ENCODE measurements around the gene KLF1. TPM values are rescaled to one million over a fixed set of nuclear protein-coding genes. Genes with fewer than 3 reads are reported as not detected.

Gene KLF1
- total and polyA plus RNA-seq, 2 of the 8 experiments (the other 6 are each of a cell fraction or from before 2014, with no cell fraction given), result 0.84 to 0.91 TPM

GRCh38 chr19:12868540-12869112 lies 18.4 kb downstream of the KLF1 start:
- no peak overlapping the region for H2BK20ac ChIP-seq (ENCODE audit: low read length)
- CTCF ChIA-PET (ENCODE audit: partially characterized antibody), result interaction anchor here (0.9 kb wide), 1 partner anchor 243 kb away, joined by 3 read pairs; no protein-coding TSS in a partner anchor
- no peak overlapping the region for H2AFZ ChIP-seq (ENCODE audit: low read length)
- 92% methylated on average over 10 of the region's 10 CpGs; no CpG with 5 or more reads in 1 of the 2 experiments for WGBS, 2 experiments (ENCODE audit: extremely low coverage in 1 of 2, insufficient coverage in 1 of 2, insufficient read length in 1 of 2, insufficient replicate concordance in 2 of 2, low coverage in 1 of 2, low lambda C conversion rate in 2 of 2, missing lambda C conversion rate in 1 of 2)
- no peak overlapping the region for H4K91ac ChIP-seq (replicated peaks; ENCODE audit: insufficient read length, low read length)
- H3K9ac ChIP-seq (replicated peaks in 1 of 4; ENCODE audit: extremely low read depth in 1 of 4, low read depth in 3 of 4, low read length in 3 of 4), result no peak overlapping the region
- H3K27ac ChIP-seq (ENCODE audit: low read depth, low read length), result no peak overlapping the region
- no peak overlapping the region for H2BK12ac ChIP-seq (ENCODE audit: low read depth, low read length)
- no peak for FAIRE-seq
- no peak overlapping the region for H3K56ac ChIP-seq (replicated peaks; ENCODE audit: insufficient read length, low read depth, low read length)
- H3K79me1 ChIP-seq (ENCODE audit: low read depth, low read length), result no peaks in the 10 kb centered on the region
- no peaks in the 10 kb centered on the region for H3K27me3 ChIP-seq (replicated peaks in 1 of 4; ENCODE audit: control insufficient read depth in 3 of 4, extremely low read depth in 1 of 4, insufficient read depth in 3 of 4, low read length in 3 of 4)
- H3K9me3 ChIP-seq (ENCODE audit: insufficient read depth in 2 of 2, low read depth in 1 of 2, low read length in 1 of 2), result peaks cover 0 to 5% of the 10 kb centered on the region in 2 experiments; a peak in 1 of 4 replicates
- no peak overlapping the region for H2BK120ac ChIP-seq (replicated peaks; ENCODE audit: low read depth, low read length)
- no peak overlapping the region for H4K8ac ChIP-seq (ENCODE audit: extremely low read depth, insufficient read depth, low read length)
- peak in 1 of 2 experiments; percentile 76 for DNase-seq (ENCODE audit: low read depth in 1 of 2, low spot score in 2 of 2)
- no peak overlapping the region for H2BK15ac ChIP-seq (ENCODE audit: low read length)
- no peaks in the 10 kb centered on the region for H3K79me2 ChIP-seq (ENCODE audit: control insufficient read depth in 1 of 2, insufficient read depth in 2 of 2, low read length in 2 of 2)
- no peak overlapping the region for H3K23ac ChIP-seq (ENCODE audit: insufficient read length)
- H4K5ac ChIP-seq (ENCODE audit: insufficient read length, low read depth, low read length), result no peak overlapping the region
- no peak overlapping the region for H3K14ac ChIP-seq (ENCODE audit: insufficient read length)
- no peak overlapping the region for H3K18ac ChIP-seq (ENCODE audit: extremely low read depth, low read length)
- no peak for TF ChIP-seq KDM4A (IDR thresholded peaks at IDR 0.05; ENCODE audit: low read depth, low read length, severe bottlenecking)
- TF ChIP-seq SP1 (IDR thresholded peaks at IDR 0.05; ENCODE audit: low read depth, low read length), result peak; percentile 91
- no peak for TF ChIP-seq NRF1 (IDR thresholded peaks at IDR 0.05; ENCODE audit: low read depth, low read length)
- TF ChIP-seq SP2 (IDR thresholded peaks at IDR 0.05; ENCODE audit: low read length), result peak; percentile 40; the same call in 1 of the 2 replicates
- peak; percentile 79 for TF ChIP-seq CHD2 (IDR thresholded peaks at IDR 0.05; ENCODE audit: low read length)
- peaks cover 8% of the 10 kb centered on the region; the same call in 1 of the 2 replicates for H3K23me2 ChIP-seq (ENCODE audit: low read depth, low read length)
- H2BK5ac ChIP-seq (ENCODE audit: low read depth, low read length), result no peak overlapping the region
- H3K4me1 ChIP-seq (replicated peaks in 1 of 4; ENCODE audit: control insufficient read depth in 3 of 4, insufficient read depth in 4 of 4, low read length in 3 of 4), result peaks cover 3 to 17% (median 14%) of the 10 kb centered on the region in 4 experiments
- no peak overlapping the region for H3K4me2 ChIP-seq (ENCODE audit: insufficient read depth in 1 of 2, low read depth in 2 of 2, low read length in 2 of 2)
- no peaks in the 10 kb centered on the region for H4K20me1 ChIP-seq (replicated peaks in 1 of 2; ENCODE audit: control insufficient read depth in 1 of 2, insufficient read depth in 2 of 2, low read length in 2 of 2)
- H3K4ac ChIP-seq (replicated peaks; ENCODE audit: insufficient read length, low read depth, low read length), result no peak overlapping the region
- POLR2A ChIA-PET (ENCODE audit: partially characterized antibody), result interaction anchor here (0.8 to 1.8 kb wide), 4 partner anchors 12 to 54 kb away, joined by 3 to 7 read pairs (median 4); partner anchors contain the start of genes DNASE2 and GCDH
- peaks cover 0 to 17% (median 9%) of the 10 kb centered on the region in 4 experiments; a peak in 6 of 8 replicates for H3K36me3 ChIP-seq (ENCODE audit: control insufficient read depth in 2 of 4, insufficient read depth in 4 of 4, low read length in 3 of 4)
- H3K4me3 ChIP-seq (ENCODE audit: extremely low read depth in 1 of 4, insufficient read depth in 2 of 4, low read depth in 3 of 4, low read length in 4 of 4), result no peak overlapping the region
- no peak overlapping the region for H2AK5ac ChIP-seq (ENCODE audit: low read depth, low read length)

Data from H1 (cell line).